CD4-positive, alpha-beta T cell treated with Interleukin-15 for 1 hour (primary cell): ENCODE results near the gene STK32C.
"Not testable (repeated sequence)": the region's sequence is repeated elsewhere in the genome, so short reads cannot be mapped to it uniquely, and the experiment has no call there.

Source experiments
- DNase-seq: peaks from one replicate; pipeline ENCODE4 v3.0.0-alpha.2; 2020

Gene STK32C

DNA sequence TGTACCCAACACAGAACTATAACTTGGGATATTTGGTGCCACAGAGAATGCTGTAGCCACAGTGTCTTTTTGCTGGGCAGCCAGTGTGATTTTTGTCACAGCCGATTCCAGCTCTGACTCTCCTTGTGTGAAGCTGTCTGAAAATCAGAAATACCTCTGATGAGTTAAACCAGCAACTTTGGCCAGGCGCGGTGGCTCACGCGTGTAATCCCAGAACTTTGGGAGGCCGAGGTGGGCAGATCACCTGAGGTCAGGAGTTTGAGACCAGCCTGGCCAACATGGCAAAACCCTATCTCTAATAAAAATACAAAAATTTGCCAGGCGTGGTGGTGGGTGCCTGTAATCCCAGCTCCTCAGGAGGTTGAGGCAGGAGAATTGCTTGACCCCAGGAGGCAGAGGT, 30.1 kb upstream of the STK32C start:
- DNase-seq = not testable (repeated sequence)

DNA sequence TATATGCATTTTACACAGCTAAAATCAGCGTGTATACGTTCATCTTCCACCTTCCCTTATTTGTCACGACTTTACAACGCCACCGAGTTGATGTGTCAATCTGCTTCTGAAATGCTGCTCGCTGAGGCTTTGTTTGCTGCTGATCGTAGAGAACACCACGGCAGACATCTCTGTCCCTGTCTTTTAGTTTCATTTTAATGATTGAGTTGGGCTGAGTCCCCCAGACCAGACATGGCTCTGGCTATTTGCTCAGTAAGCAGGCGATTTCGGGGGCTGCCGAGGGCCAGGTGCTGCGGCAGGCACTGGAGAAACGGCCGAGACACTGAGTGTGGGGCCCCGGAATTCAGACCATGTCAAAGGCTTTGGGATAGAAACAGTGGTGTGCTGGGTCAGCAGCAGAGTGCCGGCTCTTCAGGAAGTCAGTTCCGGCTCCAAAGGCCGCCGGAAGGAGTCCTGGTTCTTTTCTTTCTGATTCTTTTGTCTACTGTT, 29.2 kb upstream of the STK32C start:
- DNase-seq = no peak

DNA sequence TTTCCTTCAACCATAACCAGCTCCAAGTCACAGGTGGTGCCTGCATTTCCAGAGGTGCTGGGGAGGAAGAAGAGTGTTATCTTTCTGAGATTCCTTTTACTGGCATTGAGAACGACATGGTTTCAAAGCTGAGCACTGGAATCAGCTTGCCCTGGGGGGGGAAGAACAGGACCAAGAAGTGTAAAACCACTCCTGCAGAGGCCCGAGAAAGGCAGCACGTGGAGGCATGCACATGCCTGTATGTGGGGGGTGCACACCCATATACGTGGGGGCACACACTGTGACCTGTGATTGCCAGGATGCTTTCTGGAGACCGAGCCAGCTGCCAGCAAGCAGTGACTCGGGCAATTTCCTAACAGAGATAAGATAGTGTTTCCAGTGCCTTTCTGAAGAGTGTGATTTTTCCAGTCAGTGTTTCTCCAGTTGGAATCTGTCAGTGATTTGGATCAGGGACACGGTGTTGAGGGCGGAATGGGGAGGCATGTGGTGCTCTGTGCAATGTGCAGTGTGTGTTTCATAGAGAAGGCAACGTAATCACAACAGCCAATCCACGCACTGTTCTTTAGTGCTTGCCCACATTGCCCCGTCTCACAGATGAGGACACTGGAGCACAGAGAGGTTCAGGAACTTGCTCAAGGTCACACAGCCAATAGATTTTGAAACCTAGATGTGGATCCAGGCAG, 28.5 kb upstream of the STK32C start:
- no peak for DNase-seq

GRCh38 chr10:132335189-132336063, 27.7 kb upstream of the STK32C start:
- peak; percentile 84 for DNase-seq

DNA sequence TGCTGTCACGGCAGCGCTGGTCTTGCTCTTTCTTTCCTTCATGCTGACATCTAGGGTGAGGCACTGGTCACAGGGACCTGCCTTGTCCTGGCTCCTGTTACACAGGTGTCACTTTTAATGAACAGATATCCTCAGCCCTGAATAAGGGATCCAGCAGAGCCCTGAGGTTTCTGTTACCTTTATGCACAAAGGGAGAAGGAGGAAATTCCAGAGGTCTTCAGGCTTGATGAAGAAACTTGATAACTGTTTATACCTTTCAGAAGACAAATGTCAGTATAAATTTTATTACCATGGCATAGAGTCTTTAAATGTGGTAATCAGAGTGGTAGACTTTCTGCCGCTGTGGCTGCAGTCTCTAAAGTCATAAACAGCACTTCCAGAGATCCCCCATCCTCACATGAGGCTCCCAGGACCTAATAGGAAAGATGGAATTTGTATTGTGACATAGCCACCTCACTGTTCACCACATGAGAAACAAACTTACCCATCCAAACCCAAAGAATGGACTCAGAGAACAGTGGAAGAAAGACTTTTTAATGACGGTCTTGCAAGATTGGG, 27.0 kb upstream of the STK32C start:
- no peak for DNase-seq

DNA sequence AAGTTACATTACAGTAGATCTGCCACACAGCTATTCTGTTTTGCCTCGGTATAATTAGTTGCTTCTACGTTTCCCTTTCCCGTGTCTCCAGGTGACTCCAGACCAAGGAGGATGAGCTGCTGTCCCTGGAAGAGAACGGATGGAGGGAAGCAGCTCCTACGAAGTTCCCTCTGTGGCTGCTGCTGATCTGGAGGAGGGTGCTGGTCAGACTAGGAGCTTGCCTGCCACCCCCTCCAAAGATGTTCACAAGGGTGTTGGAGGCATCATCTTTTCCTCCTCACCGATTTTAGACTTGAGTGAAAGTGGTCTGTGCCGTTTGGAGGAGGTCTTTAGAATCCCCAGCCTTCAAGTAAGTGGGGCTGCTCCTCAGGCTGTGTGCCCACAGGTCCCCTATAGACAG, 25.6 kb upstream of the STK32C start:
- no peak for DNase-seq

DNA sequence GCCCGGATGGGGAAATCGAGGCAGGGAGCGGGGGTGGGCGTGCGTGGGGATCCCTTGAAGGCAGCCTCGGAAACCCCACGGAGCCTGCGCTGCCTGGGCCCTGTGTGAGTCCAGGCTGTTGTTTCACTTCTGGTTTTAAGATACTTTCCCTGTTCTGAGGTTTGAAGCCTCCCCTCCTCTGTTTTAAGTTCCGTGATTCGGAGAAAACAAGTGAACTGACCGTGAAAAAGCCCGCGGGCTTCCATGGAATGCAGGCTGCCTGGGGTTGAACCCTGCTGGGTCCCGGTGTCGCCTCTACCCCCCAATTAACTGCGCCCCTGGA, 24.6 kb upstream of the STK32C start:
- DNase-seq = no peak

DNA sequence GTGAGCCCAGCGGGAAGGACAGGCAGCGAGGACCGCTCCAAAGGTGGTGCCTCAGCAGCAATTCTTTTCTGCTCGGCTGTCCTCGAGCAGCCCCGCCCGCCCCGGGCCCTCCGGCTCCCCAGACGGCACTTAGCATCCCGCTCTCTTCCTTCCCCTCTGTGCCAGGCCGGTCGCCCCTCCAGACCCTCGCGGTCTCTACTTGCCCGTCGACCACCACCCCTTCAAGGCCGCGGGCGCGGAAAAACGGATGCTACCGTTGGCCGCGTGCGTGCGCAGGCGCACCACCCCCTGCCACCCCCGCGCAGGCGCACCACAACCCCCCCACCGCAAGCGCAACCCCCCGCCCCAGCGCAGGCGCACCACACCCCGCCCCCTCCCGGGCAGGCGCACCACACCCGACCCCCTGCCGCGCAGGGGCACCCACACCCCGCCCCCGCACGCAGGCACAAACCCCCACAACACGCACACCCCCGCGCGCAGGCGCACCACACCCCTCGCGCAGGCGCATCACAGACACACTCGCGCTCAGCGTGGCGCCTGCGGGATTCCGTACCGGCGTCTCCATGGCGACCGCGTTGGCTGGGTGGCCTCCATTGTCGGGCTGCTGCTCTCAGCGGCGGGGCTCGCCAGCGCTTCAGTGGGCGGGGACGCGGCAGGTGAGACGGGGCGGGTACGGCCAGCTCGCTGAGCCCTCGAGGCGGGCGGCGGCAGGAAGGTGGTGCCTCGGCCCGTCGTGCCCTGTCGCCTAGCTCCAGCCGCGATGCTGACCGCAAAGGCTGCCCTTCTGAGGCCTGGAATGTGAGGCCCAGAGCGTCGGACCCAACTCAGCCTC, 24.1 kb upstream of the STK32C start, which contains the start of gene LRRC27:
Gene LRRC27, plus strand, starts transcription at position 593 of the 832 bp plus-strand sequence. CDS start 1,332 bp downstream, outside the sequence.
- DNase-seq = peak; percentile 99

GRCh38 chr10:132330486-132330833, 22.7 kb upstream of the STK32C start:
- DNase-seq = no peak

GRCh38 chr10:132329565-132330485, 22.1 kb upstream of the STK32C start:
- DNase-seq = peak; percentile 43

DNA sequence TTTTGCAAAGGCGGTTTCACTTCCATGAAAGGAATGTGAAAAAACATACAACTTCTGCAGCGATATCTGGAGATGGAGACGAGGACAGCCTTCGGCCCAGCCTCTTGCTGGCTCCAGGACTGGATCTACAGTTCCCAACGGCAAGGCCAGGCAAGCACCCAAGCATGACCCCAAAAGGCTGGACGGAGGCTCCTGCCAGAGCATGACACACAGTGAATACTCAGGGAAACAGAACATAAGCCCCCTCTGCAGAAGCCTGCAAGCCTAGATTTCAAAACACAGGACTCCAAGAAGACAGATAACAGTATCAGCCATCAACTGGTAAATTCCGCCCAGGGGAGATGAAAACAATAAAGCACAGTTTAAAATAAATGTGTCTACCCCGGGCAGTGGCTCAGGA, 21.0 kb upstream of the STK32C start:
- no peak for DNase-seq

DNA sequence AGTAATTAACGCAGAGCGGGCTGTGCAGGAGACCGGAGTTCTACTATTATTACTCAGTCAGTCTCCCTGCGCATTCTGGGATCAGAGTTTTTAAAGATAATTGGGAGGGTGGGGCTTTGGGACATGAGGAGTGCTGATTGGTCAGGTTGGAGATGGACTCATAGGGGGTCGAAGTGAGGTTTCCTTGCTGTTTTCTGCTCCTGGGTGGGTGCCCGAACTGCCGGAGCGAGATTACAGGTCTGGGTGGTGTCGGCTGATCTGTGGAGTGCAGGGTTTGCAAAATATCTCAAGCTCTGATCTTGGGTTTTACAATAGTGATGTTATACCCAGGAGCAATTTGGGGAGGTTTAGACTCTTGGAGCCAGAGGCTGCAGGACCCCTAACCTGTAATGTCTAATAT, 20.4 kb upstream of the STK32C start:
- no peak for DNase-seq

- DNase-seq = no peak
Measured at GRCh38 chr10:132326925-132327324, 19.2 kb upstream of the STK32C start.

DNA sequence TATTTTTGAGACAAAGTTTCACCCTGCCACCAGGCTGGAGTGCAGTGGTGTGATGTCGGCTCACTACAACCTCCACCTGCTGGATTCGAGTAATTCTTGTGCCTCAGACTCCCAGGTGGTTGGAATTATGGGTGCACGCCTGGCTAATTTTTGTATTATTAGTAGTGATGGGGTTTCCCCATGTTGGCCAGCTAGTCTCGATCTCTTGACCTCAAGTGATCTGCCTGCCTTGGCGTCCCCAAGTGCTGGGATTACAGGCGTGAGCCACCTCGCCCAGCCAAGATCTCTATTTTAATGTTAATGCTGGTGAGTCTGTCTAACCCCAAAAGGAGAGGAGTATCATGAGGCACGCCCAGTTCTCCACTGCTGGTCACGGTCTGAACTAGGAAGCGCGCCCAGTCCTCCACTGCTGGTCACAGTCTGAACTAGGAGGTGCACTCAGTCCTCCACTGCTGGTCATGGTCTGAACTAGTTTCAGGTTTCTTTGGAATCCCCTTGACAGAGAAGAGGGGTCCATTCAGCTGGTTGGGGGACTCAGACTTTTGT, 18.7 kb upstream of the STK32C start:
- DNase-seq = no peak

- DNase-seq = no peak
Measured at GRCh38 chr10:132324186-132324585, 16.4 kb upstream of the STK32C start.

DNA sequence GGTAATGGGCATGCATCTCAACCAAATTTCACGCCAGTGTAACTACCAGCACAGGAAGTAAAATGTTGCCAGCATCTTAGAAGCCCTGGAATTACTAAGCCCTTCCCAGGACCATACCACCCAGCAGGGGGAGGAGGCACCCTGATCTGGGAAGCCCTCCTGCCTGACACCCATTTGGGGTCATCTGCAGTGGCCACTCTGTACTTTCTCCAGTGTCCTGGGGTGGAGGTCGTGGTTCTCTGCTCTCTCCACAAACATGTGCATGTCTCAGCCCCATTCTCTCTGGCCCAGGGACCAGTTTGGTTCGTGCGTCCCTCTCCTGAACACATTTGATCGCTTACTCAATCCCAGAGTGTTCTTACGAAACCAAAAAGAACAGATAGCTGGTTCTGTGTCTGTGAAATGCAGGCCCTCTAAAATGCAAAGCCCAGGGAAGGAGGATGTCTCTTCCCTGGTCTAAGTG, 14.9 kb upstream of the STK32C start:
- DNase-seq = no peak

GRCh38 chr10:132321726-132322125, 14.0 kb upstream of the STK32C start:
- no peak for DNase-seq

DNA sequence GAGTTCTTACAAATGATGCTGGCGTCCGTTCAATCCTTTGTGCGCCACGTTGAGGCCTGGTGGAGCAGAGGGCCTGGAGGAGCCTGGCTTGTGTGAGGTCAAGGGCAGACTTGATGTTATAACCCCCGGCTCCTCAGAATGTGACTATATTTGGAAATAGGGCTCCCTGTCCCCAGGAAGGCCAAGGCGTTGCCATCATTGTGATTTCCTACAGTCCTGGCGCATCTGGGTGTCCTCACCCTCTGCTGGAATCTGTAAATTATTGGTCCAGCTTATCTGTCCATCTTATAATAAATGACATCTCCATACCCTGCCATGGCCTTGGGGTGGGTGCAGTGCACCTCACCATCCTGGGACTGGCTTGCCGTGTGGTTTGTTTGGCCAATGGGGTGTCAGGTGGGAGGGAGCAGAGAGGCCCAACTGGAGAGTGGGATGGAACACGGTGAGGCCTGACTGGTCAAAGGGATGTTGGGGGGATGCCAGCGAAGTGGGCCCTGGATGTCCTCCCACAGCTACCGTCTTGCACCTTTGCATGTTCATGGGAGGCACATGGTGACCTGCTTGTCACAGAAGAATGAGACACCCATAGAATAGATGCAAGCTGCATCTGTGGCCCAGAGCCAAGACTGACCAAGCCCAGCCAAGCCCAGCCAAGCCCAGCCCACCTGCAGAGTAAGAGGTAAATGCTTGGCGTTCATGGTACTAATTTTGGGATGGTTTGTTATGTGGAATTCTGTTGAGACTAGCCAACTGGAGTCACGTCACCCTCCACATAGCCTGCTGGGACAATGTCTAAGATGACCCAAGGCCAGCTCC, 13.1 kb upstream of the STK32C start:
- DNase-seq = no peak

- peak; percentile 36 for DNase-seq
Measured at GRCh38 chr10:132319853-132320653, 12.3 kb upstream of the STK32C start.

DNA sequence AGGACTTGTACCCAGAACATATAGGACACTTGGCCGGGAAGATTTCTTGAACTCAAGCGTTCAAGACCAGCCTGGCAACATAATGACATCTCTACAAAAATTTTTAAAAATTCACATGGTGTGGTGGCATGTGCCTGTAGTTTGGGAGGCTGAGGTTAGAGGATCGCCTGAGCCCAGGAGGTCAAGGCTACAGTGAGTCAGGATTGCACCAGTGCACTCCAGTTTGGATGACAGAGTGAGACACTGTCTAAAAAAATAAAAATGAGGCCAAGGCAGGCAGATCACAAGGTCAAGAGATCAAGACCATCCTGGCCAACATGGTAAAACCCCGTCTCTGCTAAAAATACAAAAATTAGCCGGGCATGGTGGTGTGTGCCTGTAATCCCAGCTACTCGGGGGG, 9.7 kb upstream of the STK32C start:
- DNase-seq = not testable (repeated sequence)
